OCI-M1 (cell line): ENCODE data around the gene ALG2.
A peak's percentile ranks its signal among the peaks of the same experiment; 100 is the strongest.

ENCODE experiments used
- DNase-seq: peaks from one replicate; lab custom pipeline; 2025; lab: John Stamatoyannopoulos, UW

The ALG2 gene

DNA sequence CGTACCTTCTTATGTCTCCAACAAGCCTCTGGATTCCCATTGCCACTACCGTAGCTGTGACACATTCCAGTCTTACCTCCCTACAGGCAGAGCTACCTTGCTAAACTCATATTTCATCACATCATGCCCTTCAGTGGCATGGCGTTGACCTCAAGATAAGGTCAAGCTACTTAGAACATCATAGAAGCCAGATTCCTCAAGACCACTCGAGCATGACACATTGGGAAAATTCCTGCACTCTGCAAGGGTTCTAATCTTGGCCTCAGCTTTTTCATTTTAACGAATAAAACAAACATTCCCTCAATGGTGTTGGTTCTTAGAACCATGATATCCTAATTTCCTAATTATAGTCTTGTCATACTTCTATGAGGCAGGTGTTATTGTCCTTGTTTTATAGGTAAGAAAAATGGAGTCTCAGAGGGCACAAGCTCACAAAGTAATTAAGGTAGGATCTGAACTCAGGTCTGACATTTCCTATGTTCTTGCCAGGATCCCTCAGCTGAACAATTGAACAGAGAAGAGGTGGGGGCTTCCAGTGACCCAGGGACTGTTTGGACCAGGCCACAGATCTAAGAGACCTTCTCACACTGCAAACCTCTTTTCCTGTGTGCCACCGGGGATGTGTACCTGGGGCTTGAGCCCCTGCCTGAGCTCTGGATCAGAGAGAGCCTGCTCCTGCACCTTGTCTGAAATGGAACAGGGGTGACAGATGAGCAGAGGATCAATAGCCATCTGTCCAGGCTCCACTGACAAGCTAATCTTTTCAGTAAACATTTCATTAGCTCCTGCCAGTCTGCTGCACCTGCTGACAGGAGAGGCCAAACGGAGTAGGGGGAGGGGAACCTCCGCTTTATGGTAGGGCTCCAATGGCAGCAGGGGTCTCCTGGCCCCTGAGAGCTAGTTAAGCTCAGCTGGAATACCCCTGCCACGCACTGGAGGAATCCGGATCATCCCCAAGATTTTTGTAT is 49.3 kb downstream of the ALG2 start:
- DNase-seq, result no peak

DNA sequence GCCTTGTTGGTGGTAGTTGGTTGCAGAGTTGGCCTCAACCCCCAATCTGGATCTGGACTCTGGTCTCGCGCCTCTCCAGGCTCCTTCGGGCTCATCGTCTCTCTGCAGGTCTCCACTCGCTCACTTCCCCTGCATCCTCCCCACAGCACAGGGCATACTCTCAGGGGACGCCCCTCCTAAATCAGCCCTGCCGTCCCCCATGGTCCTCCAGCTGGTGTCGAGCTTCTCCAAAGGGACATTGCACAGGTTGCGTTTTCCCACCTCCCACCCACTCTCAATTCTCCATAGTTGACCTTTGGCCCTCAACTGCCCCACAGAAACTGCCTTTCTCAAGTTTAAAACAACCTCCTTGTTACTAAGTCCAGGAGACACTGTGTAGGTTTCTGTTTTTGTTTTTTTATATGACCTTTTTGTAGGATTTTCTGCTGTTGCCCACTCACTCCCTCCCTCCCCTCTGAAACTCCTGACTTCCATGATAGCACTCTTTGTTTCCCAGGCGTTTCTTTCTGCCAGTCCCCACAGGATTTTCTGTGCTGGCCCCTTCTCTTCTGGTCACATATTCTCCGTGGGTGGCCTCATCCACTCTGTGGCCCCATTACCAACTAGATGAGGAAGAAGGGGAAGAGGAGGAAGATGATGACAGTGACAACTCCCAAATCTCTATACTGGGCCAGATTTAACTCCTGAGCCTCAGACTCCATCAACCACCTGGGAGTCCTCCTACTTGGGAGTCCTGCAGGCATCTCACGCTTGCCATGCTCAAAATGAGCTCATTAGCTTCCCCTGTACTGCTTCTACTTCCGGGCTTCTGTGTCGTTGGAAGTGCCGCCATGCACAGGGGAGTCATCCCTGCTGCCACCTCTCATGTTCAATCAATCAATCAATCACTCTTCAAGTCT is 50.3 kb downstream of the ALG2 start:
- DNase-seq, result no peak

DNA sequence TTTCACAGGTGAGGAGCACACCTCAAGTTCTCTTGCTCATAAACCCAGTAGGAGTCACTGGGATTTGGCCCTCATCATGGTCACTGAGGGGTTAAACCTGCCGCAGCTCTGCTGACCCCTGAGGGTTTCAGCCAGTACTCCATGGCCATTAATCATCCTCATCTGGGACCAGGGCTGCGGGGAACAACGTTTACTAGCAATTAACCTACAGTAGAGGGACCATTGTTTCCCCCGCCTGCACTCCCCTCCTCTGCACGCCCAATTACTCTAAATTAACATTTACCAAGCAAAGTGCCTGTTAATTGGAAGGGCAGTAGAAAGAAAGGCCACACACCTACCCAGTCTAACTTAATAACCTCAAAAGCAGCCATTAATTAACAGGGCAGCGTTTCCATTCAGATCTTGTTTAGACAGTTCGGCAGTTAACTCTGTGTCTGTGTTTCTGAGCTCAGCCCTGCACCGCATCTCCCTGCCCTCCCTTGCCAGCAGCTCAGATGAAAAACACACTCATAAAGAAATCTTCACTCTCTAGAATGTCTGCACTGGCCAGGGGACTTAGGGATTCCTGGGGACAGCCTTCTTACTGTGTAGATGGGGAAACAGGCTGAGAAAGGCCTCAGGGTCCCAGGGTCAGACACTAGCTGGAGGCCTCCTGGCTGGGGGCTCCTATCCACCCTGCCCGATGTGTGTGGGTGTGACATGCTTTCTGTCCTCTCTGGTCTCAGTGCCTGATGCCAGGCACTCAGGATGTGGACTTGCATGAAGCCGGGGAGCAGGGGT is 51.6 kb downstream of the ALG2 start:
- no peak for DNase-seq

DNA sequence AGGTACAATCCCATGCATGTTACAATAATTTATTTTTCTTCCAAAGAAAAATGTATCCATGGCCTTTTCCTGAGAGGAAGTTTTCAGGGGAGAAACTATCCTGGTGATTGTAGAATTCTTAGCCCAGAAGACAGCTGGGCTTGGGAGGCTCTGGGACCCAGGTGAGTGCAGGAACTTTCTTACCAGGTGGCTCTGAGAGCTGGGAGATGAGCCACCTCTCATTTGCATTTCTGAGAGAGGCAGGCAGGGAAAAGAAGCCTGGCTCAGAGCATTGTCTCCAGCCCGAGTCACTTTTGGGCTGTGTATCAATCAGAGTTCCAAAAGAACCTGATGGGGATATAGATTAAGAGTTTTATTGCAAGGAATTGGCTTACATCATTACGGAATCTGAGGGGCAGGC is 52.7 kb downstream of the ALG2 start:
- no peak for DNase-seq

DNA sequence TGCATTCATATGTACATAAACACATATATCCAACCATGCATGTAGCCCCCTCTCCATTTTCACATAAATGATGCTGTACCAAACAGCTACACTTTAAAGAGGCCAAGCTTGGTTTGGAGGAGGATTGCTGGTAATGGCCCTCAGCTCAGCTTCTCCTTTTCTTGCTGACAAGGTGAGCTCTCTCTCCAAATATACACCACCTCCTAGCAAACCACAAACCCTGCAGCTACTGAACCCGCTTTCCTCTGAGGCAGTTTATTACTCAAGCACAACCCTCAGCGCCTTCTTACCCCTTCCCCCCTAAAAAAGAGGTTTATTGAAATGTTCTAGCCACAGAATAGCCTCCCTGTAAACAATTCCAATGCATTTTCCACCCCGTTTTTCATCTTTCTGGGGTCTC is 54.0 kb downstream of the ALG2 start:
- DNase-seq, result no peak

DNA sequence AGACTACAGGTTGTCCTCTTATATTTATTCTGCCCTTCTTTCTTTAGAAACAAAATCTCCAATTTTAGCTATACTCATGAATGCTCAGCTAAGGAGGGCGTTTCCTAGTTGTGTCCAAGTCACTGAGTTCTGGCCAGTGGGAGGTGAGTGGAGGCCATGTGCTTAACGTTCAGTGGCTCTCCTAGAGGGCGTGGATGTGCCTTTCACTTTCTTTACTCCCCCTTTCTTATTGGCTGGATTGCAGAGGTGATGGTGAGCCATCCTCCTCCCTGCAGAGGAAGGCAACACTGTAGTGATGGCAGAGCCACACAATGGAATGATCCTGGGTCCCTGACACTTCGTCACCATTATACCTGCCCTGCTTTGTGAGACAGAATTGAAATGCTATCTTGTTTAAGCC is 54.6 kb downstream of the ALG2 start:
- DNase-seq, result peak; percentile 16
